Endothelial cell of umbilical vein (primary cell): ENCODE measurements around the gene BRCA2.

Source experiments
- CTCF ChIP-seq, 2 donors: IDR thresholded peaks; 1 replicate in 1 of 2; 2 replicates in 1 of 2; pipeline ENCODE4 v1.5.1; 2011; ENCODE audit warnings: low read length in 2 of 2, mild to moderate bottlenecking in 2 of 2, moderate library complexity in 2 of 2, control low read depth in 1 of 2, inconsistent platforms in 1 of 2, low read depth in 1 of 2; ENCODE audit not compliant: insufficient read depth in 1 of 2; ENCODE audit errors: extremely low read depth in 1 of 2
- POLR2A ChIP-seq: IDR thresholded peaks from 2 replicates; pipeline ENCODE4 v1.6.1; 2012; ENCODE audit warnings: low read depth, mild to moderate bottlenecking, control low read depth, low read length

GRCh38 chr13:32409561-32410421 is 94.5 kb downstream of the BRCA2 start:
- no peak for TF ChIP-seq POLR2A
- no peak for TF ChIP-seq CTCF (IDR thresholded peaks at IDR 0.05; ENCODE audit: extremely low read depth in 1 of 2, insufficient read depth in 1 of 2, low read depth in 1 of 2, low read length in 2 of 2)
